Ovary (tissue), 3 donors: ENCODE results near the gene JAK1.

ENCODE experiments used
- EP300 ChIP-seq: sonication (generic); formaldehyde crosslinking; IDR thresholded peaks from one replicate; pipeline ENCODE4 v1.6.1; 2017; ENCODE audit warnings: antibody characterized with exemption
- TF ChIP-seq, protein P1 (sequence below), 3 donors: fragments of 450-650 bp in 2 of 3; fragments of 200-600 bp in 1 of 3; IDR thresholded peaks; one replicate each; pipeline versions ENCODE4 v1.5.1 to v1.8.0; 2016 to 2022; ENCODE audit warnings: antibody characterized with exemption in 3 of 3, mild to moderate bottlenecking in 1 of 3
- donor health status: DM: no; HTN: no; CAD: no.

DNA sequence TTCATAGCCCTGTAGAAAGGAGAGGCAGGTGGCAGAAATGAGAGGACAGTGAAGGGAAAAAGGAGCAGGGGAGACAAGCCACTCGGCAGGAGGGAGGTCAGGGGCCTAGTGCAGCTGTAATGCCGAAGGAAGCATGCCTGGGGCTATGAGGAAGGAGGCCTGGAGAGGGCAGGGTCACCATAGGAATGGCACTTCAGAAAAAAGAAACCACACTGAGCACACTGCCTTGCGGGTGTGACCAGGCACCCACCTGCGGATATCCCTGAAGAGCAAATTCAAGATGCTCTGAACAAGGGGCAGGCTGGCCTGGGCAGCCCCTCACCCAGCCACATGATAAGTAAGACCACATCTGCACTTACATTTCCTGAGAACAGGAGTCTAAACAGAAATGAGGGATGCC lies 104.7 kb downstream of the JAK1 start:
- TF ChIP-seq, protein P1, sequence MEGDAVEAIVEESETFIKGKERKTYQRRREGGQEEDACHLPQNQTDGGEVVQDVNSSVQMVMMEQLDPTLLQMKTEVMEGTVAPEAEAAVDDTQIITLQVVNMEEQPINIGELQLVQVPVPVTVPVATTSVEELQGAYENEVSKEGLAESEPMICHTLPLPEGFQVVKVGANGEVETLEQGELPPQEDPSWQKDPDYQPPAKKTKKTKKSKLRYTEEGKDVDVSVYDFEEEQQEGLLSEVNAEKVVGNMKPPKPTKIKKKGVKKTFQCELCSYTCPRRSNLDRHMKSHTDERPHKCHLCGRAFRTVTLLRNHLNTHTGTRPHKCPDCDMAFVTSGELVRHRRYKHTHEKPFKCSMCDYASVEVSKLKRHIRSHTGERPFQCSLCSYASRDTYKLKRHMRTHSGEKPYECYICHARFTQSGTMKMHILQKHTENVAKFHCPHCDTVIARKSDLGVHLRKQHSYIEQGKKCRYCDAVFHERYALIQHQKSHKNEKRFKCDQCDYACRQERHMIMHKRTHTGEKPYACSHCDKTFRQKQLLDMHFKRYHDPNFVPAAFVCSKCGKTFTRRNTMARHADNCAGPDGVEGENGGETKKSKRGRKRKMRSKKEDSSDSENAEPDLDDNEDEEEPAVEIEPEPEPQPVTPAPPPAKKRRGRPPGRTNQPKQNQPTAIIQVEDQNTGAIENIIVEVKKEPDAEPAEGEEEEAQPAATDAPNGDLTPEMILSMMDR (IDR thresholded peaks at IDR 0.05) = no peak
- TF ChIP-seq EP300 = no peak
